CD4-positive, alpha-beta T cell (primary cell): ENCODE results near the gene FNDC3B. TPM values are rescaled to one million over a fixed set of nuclear protein-coding genes. Genes with fewer than 3 reads are reported as not detected.

Source experiments
- ATAC-seq: fragments of 200-7000 bp; cut with Tn5 transposase; one replicate; pipeline ENCODE4 v1.10.0; 2022; ENCODE audit warnings: mild to moderate bottlenecking; ENCODE audit not compliant: poor library complexity
- CTCF ChIA-PET: fragments of 350-600 bp; sonication (Branson Sonifier 250); formaldehyde crosslinking; loops from one replicate; lab custom pipeline; 2021; ENCODE audit warnings: antibody characterized with exemption, inconsistent platforms; lab: Charles Lee
- POLR2A ChIA-PET: fragments of 350-600 bp; sonication (Branson Sonifier 250); formaldehyde crosslinking; loops from one replicate; lab custom pipeline; 2021; ENCODE audit warnings: antibody characterized with exemption, inconsistent platforms; lab: Charles Lee
- DNase-seq, 14 experiments: peaks; one replicate each; pipeline ENCODE4 v3.0.0-alpha.2; 2013 to 2020; ENCODE audit warnings: mixed read lengths in 2 of 14
- H3K27ac ChIP-seq, 2 donors: one replicate each; pipeline versions ENCODE4 v1.5.1 to v1.7.0; 2013; ENCODE audit warnings: low read length in 2 of 2, low read depth in 1 of 2, mild to moderate bottlenecking in 1 of 2
- H3K27me3 ChIP-seq, 2 experiments: 1 replicate in 1 of 2; 2 replicates in 1 of 2; pipeline versions ENCODE4 v1.6.1 to v1.7.0; 2013; ENCODE audit warnings: low read length in 2 of 2, control low read depth in 1 of 2, mild to moderate bottlenecking in 1 of 2, moderate library complexity in 1 of 2; ENCODE audit not compliant: insufficient read depth in 2 of 2, control insufficient read depth in 1 of 2
- H3K36me3 ChIP-seq: one replicate; pipeline ENCODE4 v1.6.1; 2013; ENCODE audit warnings: low read length, control low read depth; ENCODE audit not compliant: insufficient read depth
- H3K4me1 ChIP-seq: one replicate; pipeline ENCODE4 v1.6.1; 2013; ENCODE audit warnings: low read length, control low read depth; ENCODE audit not compliant: insufficient read depth
- H3K4me3 ChIP-seq: one replicate; pipeline ENCODE4 v1.5.1; 2013; ENCODE audit warnings: mild to moderate bottlenecking, low read length, moderate library complexity
- H3K9me3 ChIP-seq, 2 experiments: 1 replicate in 1 of 2; 2 replicates in 1 of 2; pipeline versions ENCODE4 v1.6.1 to v1.7.0; 2013; ENCODE audit warnings: low read length in 2 of 2, mild to moderate bottlenecking in 2 of 2, control low read depth in 1 of 2, moderate library complexity in 1 of 2; ENCODE audit not compliant: control insufficient read depth in 1 of 2, insufficient read depth in 1 of 2
- H3K27ac Mint-ChIP-seq: one replicate; pipeline ENCODE4 v1.8.0; 2020; ENCODE audit warnings: mixed read lengths
- H3K27me3 Mint-ChIP-seq: one replicate; pipeline ENCODE4 v1.8.0; 2021; ENCODE audit warnings: mixed read lengths
- H3K36me3 Mint-ChIP-seq: one replicate; pipeline ENCODE4 v1.8.0; 2021; ENCODE audit warnings: low read depth, mixed read lengths
- H3K4me1 Mint-ChIP-seq: one replicate; pipeline ENCODE4 v1.8.0; 2021; ENCODE audit warnings: low read depth, mixed read lengths
- H3K4me3 Mint-ChIP-seq: one replicate; pipeline ENCODE4 v1.8.0; 2020; ENCODE audit warnings: mild to moderate bottlenecking, mixed read lengths
- H3K9me3 Mint-ChIP-seq: one replicate; pipeline ENCODE4 v1.8.0; 2020; ENCODE audit warnings: mixed read lengths
- intact Hi-C, 2 experiments: fragments of 100-400 bp; cut with DNase I in 1 of 2; cut with micrococcal nuclease in 1 of 2; formaldehyde crosslinking; loops; one replicate each; pipeline versions ENCODE4 v1.15.1 to v1.9.0; 2023 to 2025; cut with DNase I, micrococcal nuclease
- total RNA-seq, 174 experiments: library from RNA in 2 of 174; stranded (reverse) in 2 of 174; gene quantifications; one replicate each; pipeline ENCODE4 v1.2.3 and lab custom pipeline; 2021 to 2026
- TF ChIP-seq, protein P1 (sequence below): fragments of 200-600 bp; IDR thresholded peaks from one replicate; pipeline ENCODE4 v1.8.0; 2022; ENCODE audit warnings: antibody characterized with exemption, mild to moderate bottlenecking

The FNDC3B gene
- total RNA-seq, 2 experiments from 2014 or later: 26.1 to 28.7 TPM

DNA sequence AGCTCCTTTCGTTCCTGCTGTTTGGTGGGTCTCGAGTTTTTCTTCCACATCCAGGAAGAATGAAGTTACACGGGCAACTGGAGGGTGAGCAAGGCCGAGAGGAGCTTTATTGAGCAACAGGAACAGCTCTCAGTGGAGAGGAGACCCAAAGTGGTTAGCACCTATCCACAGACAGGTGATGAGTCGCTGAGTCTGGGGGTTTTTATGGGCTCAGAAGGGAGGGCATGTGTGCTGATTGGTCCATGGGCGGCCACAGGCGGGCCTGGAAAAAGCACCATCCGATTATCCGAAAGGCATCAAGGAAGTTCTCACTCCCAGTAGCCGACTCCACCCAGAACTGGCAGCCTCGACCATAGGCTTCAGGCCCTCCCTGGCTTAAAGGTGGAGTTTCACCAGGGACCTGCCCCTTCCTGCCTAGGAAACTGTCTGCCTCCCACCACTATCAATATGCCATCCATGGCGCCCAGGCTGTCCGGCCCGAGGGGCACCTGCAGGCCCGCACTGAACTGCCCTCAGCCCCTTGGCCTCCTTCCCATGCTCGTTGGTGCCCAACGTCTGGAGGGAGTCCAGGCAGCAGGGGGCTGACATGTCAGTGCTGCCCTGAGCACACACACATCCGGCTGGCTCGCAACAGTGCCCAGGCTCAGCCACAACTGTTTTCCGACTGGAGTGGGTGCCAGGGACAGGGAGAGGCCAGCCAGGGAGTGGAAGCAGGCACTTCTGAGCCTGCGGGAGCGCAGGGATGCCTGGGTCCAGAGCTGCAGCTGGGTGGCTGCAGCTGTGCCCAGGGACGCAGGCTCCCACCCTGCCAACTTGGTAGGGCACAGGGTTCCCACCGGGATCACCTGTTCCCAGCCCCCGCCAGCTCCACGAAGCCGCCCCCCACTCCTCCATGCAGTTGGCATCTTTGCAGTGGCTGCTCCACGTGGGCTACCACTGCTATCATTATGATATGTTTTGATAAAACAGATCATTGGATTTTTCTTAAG is 170.2 kb downstream of the FNDC3B start:
- no peak overlapping the region for H3K27ac ChIP-seq
- H3K4me1 Mint-ChIP-seq: peaks cover 4% of the 10 kb centered on the region
- no peak overlapping the region for H3K4me3 ChIP-seq
- no peaks in the 10 kb centered on the region for H3K4me1 ChIP-seq
- H3K27ac Mint-ChIP-seq: no peak overlapping the region
- peaks cover 21% of the 10 kb centered on the region for H3K36me3 Mint-ChIP-seq
- peaks cover 0 to 14% of the 10 kb centered on the region in 2 experiments for H3K9me3 ChIP-seq
- intact Hi-C loops: no loop called here
- DNase-seq: no peak
- ChIA-PET CTCF (no interaction called here), POLR2A (no interaction called here)
- TF ChIP-seq, protein P1, sequence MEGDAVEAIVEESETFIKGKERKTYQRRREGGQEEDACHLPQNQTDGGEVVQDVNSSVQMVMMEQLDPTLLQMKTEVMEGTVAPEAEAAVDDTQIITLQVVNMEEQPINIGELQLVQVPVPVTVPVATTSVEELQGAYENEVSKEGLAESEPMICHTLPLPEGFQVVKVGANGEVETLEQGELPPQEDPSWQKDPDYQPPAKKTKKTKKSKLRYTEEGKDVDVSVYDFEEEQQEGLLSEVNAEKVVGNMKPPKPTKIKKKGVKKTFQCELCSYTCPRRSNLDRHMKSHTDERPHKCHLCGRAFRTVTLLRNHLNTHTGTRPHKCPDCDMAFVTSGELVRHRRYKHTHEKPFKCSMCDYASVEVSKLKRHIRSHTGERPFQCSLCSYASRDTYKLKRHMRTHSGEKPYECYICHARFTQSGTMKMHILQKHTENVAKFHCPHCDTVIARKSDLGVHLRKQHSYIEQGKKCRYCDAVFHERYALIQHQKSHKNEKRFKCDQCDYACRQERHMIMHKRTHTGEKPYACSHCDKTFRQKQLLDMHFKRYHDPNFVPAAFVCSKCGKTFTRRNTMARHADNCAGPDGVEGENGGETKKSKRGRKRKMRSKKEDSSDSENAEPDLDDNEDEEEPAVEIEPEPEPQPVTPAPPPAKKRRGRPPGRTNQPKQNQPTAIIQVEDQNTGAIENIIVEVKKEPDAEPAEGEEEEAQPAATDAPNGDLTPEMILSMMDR: no peak
- no peak overlapping the region for H3K4me3 Mint-ChIP-seq
- H3K9me3 Mint-ChIP-seq: peaks cover 9% of the 10 kb centered on the region
- H3K27me3 ChIP-seq: no peaks in the 10 kb centered on the region
- no peaks in the 10 kb centered on the region for H3K36me3 ChIP-seq
- H3K27me3 Mint-ChIP-seq: no peaks in the 10 kb centered on the region
- no peak for ATAC-seq

DNA sequence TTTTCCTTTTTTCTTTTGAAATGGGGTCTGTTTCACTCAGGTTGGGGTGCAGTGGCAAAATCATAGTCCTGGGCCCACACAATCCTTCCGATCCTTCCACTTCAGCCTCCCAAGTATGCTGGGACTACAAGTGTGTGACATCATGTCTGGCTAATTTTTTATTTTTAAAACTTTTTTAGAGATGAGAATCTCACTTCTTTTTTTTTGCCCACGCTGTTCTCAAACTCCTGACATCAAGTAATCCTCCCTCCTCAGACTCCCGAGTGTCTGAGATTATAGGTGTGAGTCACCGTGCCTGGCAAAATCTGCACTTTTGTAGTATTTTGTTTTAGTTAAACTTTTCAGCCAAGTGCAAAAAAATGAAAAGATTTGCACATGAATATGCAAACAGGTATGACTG is 171.0 kb downstream of the FNDC3B start:
- DNase-seq (no peak), ATAC-seq (no peak)
- peaks cover 6% of the 10 kb centered on the region for H3K9me3 Mint-ChIP-seq
- Histone ChIP-seq H3K27ac (no peak overlapping the region), H3K9me3 (peaks cover 0 to 6% of the 10 kb centered on the region in 2 experiments), H3K36me3 (no peaks in the 10 kb centered on the region), H3K27me3 (no peaks in the 10 kb centered on the region), H3K4me3 (no peak overlapping the region), H3K4me1 (no peaks in the 10 kb centered on the region)
- H3K4me1 Mint-ChIP-seq: peaks cover 4% of the 10 kb centered on the region
- intact Hi-C loops: no loop called here
- no peak overlapping the region for H3K27ac Mint-ChIP-seq
- ChIA-PET CTCF (no interaction called here), POLR2A (no interaction called here)
- no peaks in the 10 kb centered on the region for H3K27me3 Mint-ChIP-seq
- TF ChIP-seq, protein P1: no peak
- peaks cover 14% of the 10 kb centered on the region for H3K36me3 Mint-ChIP-seq
- no peak overlapping the region for H3K4me3 Mint-ChIP-seq

DNA sequence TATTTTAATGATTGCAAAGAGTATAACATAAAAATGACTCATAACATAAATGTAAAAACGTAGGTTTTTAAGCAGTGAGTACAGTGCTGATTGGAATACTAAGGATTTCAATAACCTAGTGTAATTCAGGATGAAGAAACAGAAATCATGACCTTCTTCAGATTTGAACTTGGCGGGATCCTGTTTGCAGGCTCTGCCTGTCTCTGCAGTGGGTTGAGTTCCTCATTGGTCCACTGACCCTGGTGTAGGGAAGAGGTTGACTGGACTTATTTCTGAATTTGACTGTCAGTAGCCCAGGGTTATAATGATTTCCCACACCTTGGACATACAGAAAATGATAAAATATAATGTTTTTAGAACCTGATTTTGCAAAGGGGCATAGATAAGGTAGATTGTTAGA is 171.7 kb downstream of the FNDC3B start:
- H3K4me3 ChIP-seq: no peak overlapping the region
- no peaks in the 10 kb centered on the region for H3K9me3 ChIP-seq
- no peak for DNase-seq
- Mint-ChIP-seq H3K36me3 (peaks cover 6% of the 10 kb centered on the region), H3K27me3 (no peaks in the 10 kb centered on the region), H3K4me1 (peaks cover 4% of the 10 kb centered on the region), H3K4me3 (no peak overlapping the region), H3K9me3 (peaks cover under 1% of the 10 kb centered on the region), H3K27ac (no peak overlapping the region)
- TF ChIP-seq, protein P1: no peak
- intact Hi-C loops: no loop called here
- no peak for ATAC-seq
- ChIA-PET CTCF (no interaction called here), POLR2A (no interaction called here)
- no peaks in the 10 kb centered on the region for H3K36me3 ChIP-seq
- no peaks in the 10 kb centered on the region for H3K4me1 ChIP-seq
- no peak overlapping the region for H3K27ac ChIP-seq
- no peaks in the 10 kb centered on the region for H3K27me3 ChIP-seq
